PC-3 (cell line): ENCODE data around the gene PODNL1. TPM values are rescaled to one million over a fixed set of nuclear protein-coding genes. Genes with fewer than 3 reads are reported as not detected.
"Not testable (repeated sequence)": the region's sequence is repeated elsewhere in the genome, so short reads cannot be mapped to it uniquely, and the experiment has no call there.

Source experiments
- ATAC-seq: fragments of 200-7000 bp; cut with Tn5 transposase; 2 replicates; pipeline ENCODE4 v1.9.1; 2020; ENCODE audit warnings: mild to moderate bottlenecking, moderate library complexity
- BruUV-seq: library from RNA; stranded (reverse); fragments of 400-500 nt; replicated peaks from 2 replicates; lab custom pipeline; 2021; lab: Mats Ljungman, UMichigan
- CTCF ChIA-PET: fragments of 300-600 bp; sonication (Branson Sonifier 250); formaldehyde crosslinking; loops from one replicate; lab custom pipeline; 2022; ENCODE audit warnings: antibody characterized with exemption; lab: Charles Lee
- POLR2A ChIA-PET: fragments of 300-600 bp; sonication (Branson Sonifier 250); formaldehyde crosslinking; loops from one replicate; lab custom pipeline; 2022; ENCODE audit warnings: antibody characterized with exemption; ENCODE audit not compliant: unreplicated experiment; lab: Charles Lee
- DNase-seq: peaks from one replicate; pipeline ENCODE4 v3.0.0-alpha.2; 2015
- H2AFZ ChIP-seq: fragments of 300-600 bp; sonication (generic); 2 replicates; pipeline ENCODE4 v1.6.0; 2016; ENCODE audit warnings: antibody characterized with exemption, low read length
- H3F3A ChIP-seq: fragments of 300-600 bp; sonication (generic); one replicate; pipeline ENCODE4 v1.6.0; 2017; ENCODE audit warnings: antibody characterized with exemption, low read length, control low read depth, mild to moderate bottlenecking; ENCODE audit not compliant: unreplicated experiment
- H3K27ac ChIP-seq: fragments of 300-600 bp; sonication (generic); 2 replicates; pipeline ENCODE4 v1.5.1; 2016; ENCODE audit warnings: mild to moderate bottlenecking, low read length
- H3K27me3 ChIP-seq: fragments of 300-600 bp; sonication (generic); 2 replicates; pipeline ENCODE4 v1.6.1; 2016; ENCODE audit warnings: low read length, mixed read lengths
- H3K36me3 ChIP-seq: fragments of 300-600 bp; sonication (generic); 2 replicates; pipeline ENCODE4 v1.6.1; 2016; ENCODE audit warnings: low read depth, mixed run types, low read length, mixed read lengths
- H3K4me1 ChIP-seq: fragments of 300-600 bp; sonication (generic); 2 replicates; pipeline ENCODE4 v1.5.1; 2016; ENCODE audit warnings: low read length; ENCODE audit not compliant: insufficient read depth
- H3K4me2 ChIP-seq: fragments of 300-600 bp; sonication (generic); 2 replicates; pipeline ENCODE4 v1.6.0; 2016; ENCODE audit warnings: low read length
- H3K4me3 ChIP-seq: fragments of 300-600 bp; sonication (generic); 2 replicates; pipeline ENCODE4 v1.5.1; 2016; ENCODE audit warnings: mild to moderate bottlenecking, low read length, mixed read lengths
- H3K79me2 ChIP-seq: fragments of 300-600 bp; sonication (generic); 2 replicates; pipeline ENCODE4 v1.6.1; 2017; ENCODE audit warnings: low read length, mixed read lengths
- H3K9ac ChIP-seq: fragments of 300-600 bp; sonication (generic); 2 replicates; pipeline ENCODE4 v1.6.0; 2016; ENCODE audit warnings: mild to moderate bottlenecking, low read length
- H3K9me2 ChIP-seq: fragments of 300-600 bp; sonication (generic); replicated peaks from 2 replicates; pipeline ENCODE4 v1.6.1; 2016; ENCODE audit warnings: mixed run types, low read length, mixed read lengths
- H3K9me3 ChIP-seq: fragments of 300-600 bp; sonication (generic); 2 replicates; pipeline ENCODE4 v1.6.1; 2016; ENCODE audit warnings: low read length, mixed read lengths
- H4K20me1 ChIP-seq: fragments of 300-600 bp; sonication (generic); 2 replicates; pipeline ENCODE4 v1.6.1; 2016; ENCODE audit warnings: low read length, mixed read lengths
- CTCF ChIP-seq: fragments of 300-600 bp; sonication (generic); conservative IDR thresholded peaks from 2 replicates; pipeline ENCODE4 v1.5.1; 2017; ENCODE audit warnings: antibody characterized with exemption, low read depth, mild to moderate bottlenecking, low read length
- EZH2 ChIP-seq: fragments of 300-600 bp; sonication (generic); IDR thresholded peaks from one replicate; pipeline ENCODE4 v1.6.1; 2017; ENCODE audit warnings: antibody characterized with exemption, mild to moderate bottlenecking, low read length; ENCODE audit not compliant: unreplicated experiment
- EZH2phosphoT487 ChIP-seq: fragments of 300-600 bp; sonication (generic); IDR thresholded peaks from 2 replicates; pipeline ENCODE4 v1.6.1; 2018; ENCODE audit warnings: mild to moderate bottlenecking, antibody characterized with exemption, low read length, borderline replicate concordance
- intact Hi-C: fragments of 100-400 bp; cut with micrococcal nuclease; formaldehyde crosslinking; loops from 2 replicates; pipeline ENCODE4 v1.9.0; 2023
- total RNA-seq: library from RNA; depleted of rRNA; stranded (reverse); fragments of >200 nt; gene quantifications from 2 replicates; pipeline ENCODE4 v1.2.3, GENCODE V29; 2014

Gene PODNL1
- total RNA-seq, 1 experiment from 2014 or later = not detected

- ChIA-PET CTCF (interaction anchor here (0.5 kb wide), 1 partner anchor 104 kb away, joined by 3 read pairs; no protein-coding TSS in a partner anchor), POLR2A (no interaction called here)
- H3K4me1 ChIP-seq = no peaks in the 10 kb centered on the region
- no peaks in the 10 kb centered on the region for H4K20me1 ChIP-seq
- no peaks in the 10 kb centered on the region for H3K79me2 ChIP-seq
- intact Hi-C loops = no loop called here
- H3K36me3 ChIP-seq = peaks cover 32% of the 10 kb centered on the region
- TF ChIP-seq EZH2phosphoT487 (no peak), EZH2 (no peak), CTCF (no peak)
- no peak overlapping the region for H3K4me3 ChIP-seq
- no peak overlapping the region for H3K27ac ChIP-seq
- no peak overlapping the region for H3K9ac ChIP-seq
- H3K9me2 ChIP-seq = no peaks in the 10 kb centered on the region
- DNase-seq (no peak), ATAC-seq (no peak)
- BruUV-seq = no TSS peak
- no peak overlapping the region for H2AFZ ChIP-seq
- no peaks in the 10 kb centered on the region for H3K27me3 ChIP-seq
- no peaks in the 10 kb centered on the region for H3K9me3 ChIP-seq
- no peak overlapping the region for H3K4me2 ChIP-seq
- no peaks in the 10 kb centered on the region for H3F3A ChIP-seq
These were observed 12.2 kb downstream of the PODNL1 start for GRCh38 chr19:13926010-13926409.

GRCh38 chr19:13923194-13923987, 14.8 kb downstream of the PODNL1 start:
- Histone ChIP-seq H3K9me2 (no peaks in the 10 kb centered on the region), H3K36me3 (peaks cover 55% of the 10 kb centered on the region), H3K4me2 (no peak overlapping the region), H4K20me1 (no peaks in the 10 kb centered on the region), H3F3A (no peaks in the 10 kb centered on the region), H3K27me3 (no peaks in the 10 kb centered on the region), H2AFZ (no peak overlapping the region), H3K79me2 (no peaks in the 10 kb centered on the region), H3K9ac (no peak overlapping the region), H3K9me3 (no peaks in the 10 kb centered on the region), H3K27ac (no peak overlapping the region), H3K4me3 (no peak overlapping the region), H3K4me1 (no peaks in the 10 kb centered on the region)
- TF ChIP-seq EZH2 = no peak
- ChIA-PET POLR2A (no interaction called here), CTCF (no interaction called here)
- BruUV-seq = no TSS peak
- no peak for DNase-seq
- no peak for ATAC-seq
- intact Hi-C loops = no loop called here

- H3K27ac ChIP-seq, H3K4me2 ChIP-seq, H2AFZ ChIP-seq, CTCF ChIA-PET, POLR2A ChIA-PET, H3K79me2 ChIP-seq, H3K27me3 ChIP-seq, H3F3A ChIP-seq, H4K20me1 ChIP-seq, H3K9me2 ChIP-seq, H3K9ac ChIP-seq, H3K4me3 ChIP-seq, ATAC-seq, H3K4me1 ChIP-seq, BruUV-seq, intact Hi-C loops, H3K9me3 ChIP-seq, DNase-seq: not testable (repeated sequence)
- peaks cover 58% of the 10 kb centered on the region for H3K36me3 ChIP-seq
These were observed 16.1 kb downstream of the PODNL1 start for GRCh38 chr19:13922118-13922517.
